ENCODE data around the gene NAAA.
"Not testable (repeated sequence)": the region's sequence is repeated elsewhere in the genome, so short reads cannot be mapped to it uniquely, and the experiment has no call there.

The NAAA gene

GRCh38 chr4:75916091-75916661 is 24.6 kb downstream of the NAAA start:
- DNase-seq: no peak

DNA sequence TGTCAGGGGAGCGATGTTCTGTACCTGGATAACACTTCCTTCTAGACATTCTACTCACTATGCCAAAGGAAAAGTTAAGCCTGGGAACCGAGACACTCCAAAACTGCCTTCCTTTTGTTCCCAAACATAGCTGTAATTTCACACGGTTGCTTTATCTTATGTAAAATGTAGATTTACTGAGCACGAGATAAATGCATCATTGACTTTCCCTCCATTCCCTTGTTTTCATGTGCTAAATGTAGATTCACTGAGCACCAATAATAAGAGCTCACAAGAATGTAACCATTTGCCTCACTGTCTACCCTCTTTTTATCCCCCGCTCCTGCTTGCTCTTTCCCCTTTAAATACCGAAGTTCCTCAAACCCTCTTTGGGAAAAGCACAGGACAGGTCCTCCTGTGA is 27.8 kb downstream of the NAAA start:
- DNase-seq: no peak

GRCh38 chr4:75910831-75911230 is 30.0 kb downstream of the NAAA start:
- not testable (repeated sequence) for DNase-seq

- no peak for DNase-seq
These were observed 31.4 kb downstream of the NAAA start for GRCh38 chr4:75909405-75909804.

- no peak for DNase-seq
These were observed 32.3 kb downstream of the NAAA start for GRCh38 chr4:75908555-75908954.

DNA sequence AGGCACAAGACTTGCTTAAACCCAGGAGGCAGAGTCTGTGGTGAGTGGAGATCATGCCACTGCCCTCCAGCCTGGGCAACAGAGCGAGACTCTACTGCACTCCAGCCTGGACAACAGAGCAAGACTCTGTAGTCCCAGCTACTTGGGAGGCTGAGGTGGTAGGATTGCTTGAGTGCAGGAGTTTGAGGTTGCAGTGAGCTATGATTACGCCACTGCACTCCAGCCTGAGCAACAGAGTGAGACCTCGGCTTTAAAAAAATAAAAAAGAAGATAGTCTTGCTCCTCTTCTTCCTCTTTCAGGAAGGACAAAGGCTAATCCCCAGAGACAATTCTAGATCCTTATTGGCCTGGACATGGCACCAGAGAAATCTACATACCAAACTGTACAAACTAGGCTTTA is 32.8 kb downstream of the NAAA start:
- no peak for DNase-seq

DNA sequence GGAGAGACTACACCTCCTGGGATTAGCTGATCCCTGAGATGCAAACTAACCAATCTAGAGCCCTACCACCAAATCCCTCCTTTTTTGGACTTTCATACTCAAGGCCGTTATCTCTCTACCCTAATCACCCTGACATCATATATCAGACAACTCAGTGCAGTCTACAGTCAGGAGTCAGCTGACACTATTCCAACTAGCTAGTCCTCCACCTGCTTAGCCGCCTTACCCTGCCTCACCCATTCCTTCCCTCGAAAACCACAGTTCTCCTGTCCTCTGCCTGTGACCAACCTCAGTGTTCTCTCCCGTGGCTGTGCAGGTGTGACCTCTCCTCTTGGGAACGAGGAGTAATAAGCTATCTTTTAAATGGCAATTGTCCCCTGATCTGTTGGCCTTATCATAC is 36.7 kb downstream of the NAAA start:
- no peak for DNase-seq

GRCh38 chr4:75902352-75902751 is 38.5 kb downstream of the NAAA start, which contains the start of gene PPEF2:
PPEF2 (minus strand) TSS chr4:75902452; CDS start chr4:75896325, 6,127 bp downstream.
- no peak for DNase-seq

DNA sequence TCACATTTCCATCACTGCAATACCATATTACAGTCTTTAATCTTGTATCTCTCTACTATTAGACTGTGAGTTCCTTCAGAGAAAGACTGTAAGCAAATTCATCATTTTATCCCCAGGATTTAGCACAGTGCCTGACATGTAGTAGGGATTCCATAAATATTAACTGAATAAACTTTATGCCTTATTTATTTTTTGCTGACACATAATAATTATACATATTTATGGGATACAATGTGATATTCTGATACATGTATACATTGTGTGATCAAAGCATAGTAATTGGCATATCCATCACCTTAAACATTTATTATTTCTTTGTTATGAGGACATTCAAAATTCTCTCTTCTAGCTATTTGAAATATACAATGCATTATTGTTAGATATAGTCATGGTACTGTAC is 42.3 kb downstream of the NAAA start:
- DNase-seq: no peak

GRCh38 chr4:75895744-75896314 is 45.0 kb downstream of the NAAA start:
- no peak for DNase-seq

DNA sequence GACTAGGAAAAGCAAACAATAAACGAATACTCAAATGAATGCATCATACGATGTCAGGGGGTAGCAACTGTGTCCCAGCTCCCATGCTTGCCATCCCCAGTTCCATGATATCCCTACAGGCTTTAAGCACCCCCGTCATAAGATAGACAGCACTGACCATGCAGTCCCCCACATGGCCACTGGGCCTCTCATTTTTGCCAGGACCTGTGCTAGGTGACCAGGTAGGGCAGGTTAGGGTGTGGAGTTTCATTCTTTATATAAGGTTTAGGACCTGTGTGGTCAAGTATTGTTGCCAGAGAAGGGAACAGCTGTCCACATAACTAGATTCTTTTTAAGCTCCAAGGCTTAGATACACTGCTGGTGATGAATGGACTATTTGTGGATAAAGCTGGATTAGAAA is 48.3 kb downstream of the NAAA start:
- DNase-seq: no peak

DNA sequence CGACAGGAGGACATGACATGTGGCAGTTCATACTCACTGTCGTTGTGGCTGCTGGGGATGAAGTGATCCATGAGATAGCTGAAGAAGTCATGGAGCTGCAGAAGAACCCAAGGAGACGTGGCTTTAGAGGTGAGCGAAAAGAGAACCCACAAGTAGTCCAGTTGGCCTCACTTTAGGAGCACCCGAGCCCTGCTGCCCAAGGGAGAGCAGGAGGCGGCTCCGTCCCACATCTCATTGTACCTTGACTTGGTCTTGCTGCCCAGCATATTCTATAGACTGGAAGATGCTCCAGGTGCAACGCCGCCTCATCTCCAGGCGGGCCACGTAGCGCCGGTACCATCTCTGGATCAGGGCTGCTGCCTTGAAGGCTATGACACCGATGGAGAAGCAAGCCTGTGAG is 49.2 kb downstream of the NAAA start:
- DNase-seq: no peak

DNA sequence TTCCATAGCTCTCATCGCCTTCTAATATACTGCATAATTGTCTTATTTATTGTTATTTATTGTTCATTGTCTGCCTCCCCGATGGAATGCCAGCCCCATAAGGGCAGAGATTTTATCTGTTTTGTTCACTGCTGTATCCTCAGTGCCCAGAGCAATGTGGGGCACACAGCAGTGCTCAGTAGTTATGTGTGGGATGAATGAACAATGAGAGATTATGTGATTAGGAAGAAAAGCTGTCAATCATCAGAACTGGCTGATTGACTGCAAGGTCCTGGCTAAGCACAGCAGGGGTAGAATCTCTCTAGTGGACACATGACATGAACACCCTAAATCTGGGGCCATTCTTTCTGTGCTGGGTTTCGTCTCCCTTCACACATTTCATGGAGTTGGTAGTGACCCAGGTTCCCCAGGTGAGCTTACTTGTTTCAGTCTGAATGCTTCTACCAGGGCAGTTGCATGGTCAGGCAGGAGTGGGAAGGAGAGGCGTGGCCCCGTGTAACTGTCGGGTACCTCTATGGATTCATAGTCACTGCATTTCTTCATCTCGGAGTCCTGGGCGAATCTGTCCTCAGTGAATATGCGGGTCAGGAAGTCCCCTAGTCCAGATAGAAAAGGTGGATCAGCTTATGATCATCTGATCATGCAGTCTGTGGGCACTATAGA is 51.1 kb downstream of the NAAA start:
- no peak for DNase-seq

DNA sequence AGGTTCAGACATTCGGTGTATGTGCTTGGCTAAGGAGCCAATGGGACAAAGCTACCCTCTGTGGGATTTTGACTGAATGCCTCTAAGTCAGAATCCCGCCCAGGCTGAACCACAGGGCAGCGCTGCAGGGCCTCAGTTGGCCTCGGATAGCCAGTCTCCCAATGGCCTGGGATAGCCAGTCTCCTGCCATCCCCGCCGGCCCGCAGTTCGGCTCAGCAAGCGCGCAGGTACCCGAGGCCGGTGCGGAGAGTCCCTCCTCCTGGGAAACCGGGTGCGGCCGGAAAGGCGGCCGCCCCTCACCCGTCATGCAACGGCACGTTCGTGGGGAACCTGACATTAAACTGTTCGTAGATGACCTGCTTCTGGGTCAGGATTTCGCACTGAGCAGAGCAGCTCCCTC is 54.7 kb downstream of the NAAA start:
- no peak for DNase-seq

DNA sequence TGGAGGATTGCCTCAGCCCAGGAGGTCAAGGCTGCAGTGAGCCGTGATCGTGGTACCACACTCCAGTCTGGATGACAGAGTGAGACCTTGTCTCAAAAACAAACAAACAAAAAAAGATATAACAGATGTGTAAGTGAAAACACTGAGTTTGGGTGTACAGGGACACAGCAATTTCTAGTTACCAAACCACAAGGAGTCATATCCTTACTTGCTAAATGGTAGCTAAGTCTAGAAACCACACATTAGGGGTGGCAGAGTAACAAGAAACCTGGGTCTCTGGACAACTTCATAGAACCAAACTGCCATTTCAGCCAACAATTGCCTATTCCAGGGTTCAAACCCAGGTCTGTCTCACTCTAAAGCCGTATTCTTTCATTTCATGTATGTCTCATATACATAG is 59.3 kb downstream of the NAAA start:
- DNase-seq: no peak

DNA sequence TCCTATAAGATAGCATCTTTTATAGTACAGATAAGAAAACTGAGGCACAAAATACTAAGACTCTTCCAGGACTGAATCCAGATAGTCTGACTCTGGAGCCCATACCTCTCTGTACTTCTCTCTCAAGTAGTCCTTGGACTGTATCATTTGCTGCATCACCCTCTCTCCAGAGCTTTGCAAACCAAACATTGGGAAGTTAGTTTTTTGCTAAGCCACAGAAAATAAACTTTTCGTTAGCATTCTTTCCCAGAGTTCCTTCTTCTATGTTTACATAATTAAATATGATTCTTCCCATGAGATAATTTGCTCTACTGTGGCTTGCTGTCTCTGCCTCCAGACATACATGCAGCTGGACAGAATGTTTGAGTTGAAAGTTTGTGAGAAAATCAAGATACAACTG is 60.5 kb downstream of the NAAA start:
- no peak for DNase-seq

DNA sequence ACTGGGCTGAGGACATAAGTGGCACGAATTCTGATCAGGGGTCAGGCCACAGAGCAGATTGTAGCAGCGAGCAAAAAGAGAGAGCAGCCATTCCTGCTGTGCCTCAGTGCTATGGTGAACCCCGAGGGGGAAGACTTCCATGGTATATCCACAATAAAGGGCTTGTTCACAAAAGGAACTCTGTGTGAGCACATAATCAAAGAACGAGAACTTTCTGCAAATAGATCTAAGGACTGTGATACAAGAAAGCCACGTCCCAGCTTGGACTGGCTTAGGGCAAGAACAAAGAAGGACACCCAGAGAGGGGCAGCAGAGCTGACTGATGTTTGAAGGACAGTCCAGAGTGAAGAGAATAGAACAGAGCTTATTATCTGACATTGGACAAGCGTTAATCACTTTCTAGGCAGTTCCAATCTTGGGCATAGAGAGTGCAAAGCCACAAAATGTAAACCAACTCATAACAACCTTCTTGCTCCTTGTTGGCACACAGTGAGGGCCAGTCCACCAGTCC is 62.5 kb downstream of the NAAA start:
- no peak for DNase-seq

- DNase-seq: no peak
These were observed 64.6 kb downstream of the NAAA start for GRCh38 chr4:75876218-75876617.

DNA sequence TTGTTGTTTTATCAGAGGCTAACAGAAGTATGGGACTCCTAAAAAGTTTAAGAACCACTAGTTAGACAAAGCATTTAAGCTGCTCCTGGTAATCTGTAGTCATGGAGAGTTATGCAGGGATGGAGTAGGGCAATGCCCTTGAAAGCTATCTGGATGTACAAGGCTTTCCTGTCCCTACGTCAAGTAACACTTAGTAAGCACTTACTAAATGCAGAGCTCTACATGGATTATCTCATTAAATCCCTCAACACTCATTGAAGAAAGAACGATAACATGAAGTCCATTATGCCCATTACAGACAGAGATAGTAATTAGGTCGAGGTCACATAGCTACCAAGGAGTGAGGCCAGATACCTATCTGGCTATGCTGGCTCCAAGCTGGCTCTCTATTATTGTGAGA is 71.7 kb downstream of the NAAA start:
- DNase-seq: no peak

- no peak for DNase-seq
These were observed 73.7 kb downstream of the NAAA start for GRCh38 chr4:75867130-75867529.

Measured in NCI-H2107 (cell line).